T-cell (primary cell): ENCODE data around the gene PPP1CB. TPM values are rescaled to one million over a fixed set of nuclear protein-coding genes. Genes with fewer than 3 reads are reported as not detected.

Experiments
- ATAC-seq, 4 experiments: fragments of 200-7000 bp in 3 of 4; fragments of 150-1000 bp in 1 of 4; cut with Tn5 transposase; replicated peaks in 1 of 4; 1 replicate in 3 of 4; 2 replicates in 1 of 4; pipeline ENCODE4 v1.10.0; 2021; ENCODE audit warnings: moderate library complexity in 3 of 4, mild to moderate bottlenecking in 2 of 4, moderate number of reproducible peaks in 1 of 4
- CTCF ChIA-PET, 2 donors: fragments of 300-600 bp; sonication (Branson Sonifier 250); formaldehyde crosslinking; loops; one replicate each; lab custom pipeline; 2022; ENCODE audit warnings: antibody characterized with exemption in 2 of 2; lab: Charles Lee
- POLR2A ChIA-PET, 2 donors: fragments of 300-600 bp; sonication (Branson Sonifier 250); formaldehyde crosslinking; loops; one replicate each; lab custom pipeline; 2022; ENCODE audit warnings: antibody characterized with exemption in 2 of 2; lab: Charles Lee
- DNase-seq, 35 experiments: peaks; one replicate each; pipeline versions ENCODE4 v3.0.0 to v3.0.0-alpha.2; 2013 to 2023
- H3K27ac ChIP-seq: one replicate; pipeline ENCODE4 v1.5.1; 2013; ENCODE audit warnings: low read length
- H3K27me3 ChIP-seq, 2 experiments: replicated peaks in 1 of 2; 1 replicate in 1 of 2; 2 replicates in 1 of 2; pipeline versions ENCODE4 v1.6.1 to v1.7.0; 2013; ENCODE audit warnings: low read length in 1 of 2, mixed read lengths in 1 of 2; ENCODE audit not compliant: control insufficient read depth in 2 of 2, insufficient read depth in 2 of 2; ENCODE audit errors: extremely low read depth in 1 of 2
- H3K36me3 ChIP-seq, 2 donors: 1 replicate in 1 of 2; 2 replicates in 1 of 2; pipeline versions ENCODE4 v1.6.1 to v1.7.0; 2013; ENCODE audit warnings: low read length in 1 of 2; ENCODE audit not compliant: control insufficient read depth in 2 of 2, insufficient read depth in 1 of 2; ENCODE audit errors: extremely low read depth in 1 of 2
- H3K4me1 ChIP-seq, 2 experiments: 1 replicate in 1 of 2; 2 replicates in 1 of 2; pipeline versions ENCODE4 v1.6.1 to v1.7.0; 2013; ENCODE audit warnings: low read length in 2 of 2, mixed read lengths in 1 of 2; ENCODE audit not compliant: insufficient read depth in 2 of 2, control insufficient read depth in 1 of 2; ENCODE audit errors: extremely low read depth in 1 of 2
- H3K4me3 ChIP-seq, 2 donors: 1 replicate in 1 of 2; 2 replicates in 1 of 2; pipeline versions ENCODE4 v1.5.1 to v1.7.0; 2013; ENCODE audit warnings: mild to moderate bottlenecking in 2 of 2, low read length in 1 of 2, moderate library complexity in 1 of 2; ENCODE audit not compliant: control insufficient read depth in 1 of 2; ENCODE audit errors: extremely low read depth in 1 of 2
- H3K9me3 ChIP-seq: 2 replicates; pipeline ENCODE4 v1.7.0; 2013
- H3K27ac Mint-ChIP-seq, 2 donors: one replicate each; pipeline ENCODE4 v1.8.0; 2020 to 2021; ENCODE audit warnings: mild to moderate bottlenecking in 2 of 2, mixed read lengths in 2 of 2
- H3K27me3 Mint-ChIP-seq, 2 donors: one replicate each; pipeline ENCODE4 v1.8.0; 2021 to 2022; ENCODE audit warnings: mixed read lengths in 2 of 2
- H3K36me3 Mint-ChIP-seq: one replicate; pipeline ENCODE4 v1.8.0; 2021; ENCODE audit warnings: mixed read lengths
- H3K4me1 Mint-ChIP-seq, 3 donors: one replicate each; pipeline ENCODE4 v1.8.0; 2020 to 2022; ENCODE audit warnings: mixed read lengths in 3 of 3, mild to moderate bottlenecking in 1 of 3
- H3K4me3 Mint-ChIP-seq, 3 donors: one replicate each; pipeline ENCODE4 v1.8.0; 2020 to 2022; ENCODE audit warnings: mild to moderate bottlenecking in 3 of 3, mixed read lengths in 3 of 3, moderate library complexity in 3 of 3
- H3K9me3 Mint-ChIP-seq, 3 donors: one replicate each; pipeline ENCODE4 v1.8.0; 2020 to 2022; ENCODE audit warnings: mixed read lengths in 3 of 3
- WGBS: methylation state at CpG from one replicate; pipeline ENCODE4 v1.1.5; 2013; ENCODE audit warnings: missing lambda C conversion rate; ENCODE audit not compliant: insufficient coverage; 5-methylcytosine and 5-hydroxymethylcytosine counted together
- total RNA-seq, 35 experiments: library from RNA in 6 of 35; stranded (reverse) in 6 of 35; fragments of 120-200 nt in 1 of 35; gene quantifications; one replicate each; pipeline versions ENCODE4 v1.2.1 to v1.2.4 and lab custom pipeline; 2013 to 2026

PPP1CB gene
- total RNA-seq, 5 donors from 2014 or later (not counting 1 experiment from before 2014, with no cell fraction given) = 182 to 233 (median 190) TPM

GRCh38 chr2:28772351-28772750 is 20.7 kb downstream of the PPP1CB start:
- H3K27me3 Mint-ChIP-seq = no peaks in the 10 kb centered on the region
- ATAC-seq (no peak), DNase-seq (no peak)
- Histone ChIP-seq H3K9me3 (no peaks in the 10 kb centered on the region), H3K27me3 (no peaks in the 10 kb centered on the region), H3K4me3 (no peak overlapping the region), H3K4me1 (peaks cover 9 to 13% of the 10 kb centered on the region in 2 experiments), H3K27ac (no peak overlapping the region), H3K36me3 (peaks cover 0 to 7% of the 10 kb centered on the region in 2 donors)
- H3K4me1 Mint-ChIP-seq = peaks cover 84 to 87% (median 84%) of the 10 kb centered on the region in 3 donors
- WGBS = no CpG with 5 or more reads among the region's 2 CpGs
- CTCF ChIA-PET = no interaction called here
- no peak overlapping the region for H3K4me3 Mint-ChIP-seq
- peaks cover 14% of the 10 kb centered on the region for H3K36me3 Mint-ChIP-seq
- POLR2A ChIA-PET = no interaction called here
- H3K9me3 Mint-ChIP-seq = no peaks in the 10 kb centered on the region
- H3K27ac Mint-ChIP-seq = no peak overlapping the region

- CTCF ChIA-PET = interaction anchor here (0.6 to 1.2 kb wide), 2 partner anchors 23 to 32 kb away, joined by 5 to 6 read pairs; no protein-coding TSS in a partner anchor
- Mint-ChIP-seq H3K27me3 (no peaks in the 10 kb centered on the region), H3K4me1 (peaks cover 60 to 61% (median 60%) of the 10 kb centered on the region in 3 donors), H3K27ac (no peak overlapping the region), H3K4me3 (no peak overlapping the region), H3K36me3 (peaks cover 29% of the 10 kb centered on the region), H3K9me3 (no peaks in the 10 kb centered on the region)
- Histone ChIP-seq H3K36me3 (peaks cover 2 to 36% of the 10 kb centered on the region in 2 donors), H3K4me3 (no peak overlapping the region), H3K27ac (no peak overlapping the region), H3K9me3 (no peaks in the 10 kb centered on the region), H3K4me1 (peaks cover 5 to 6% of the 10 kb centered on the region in 2 experiments), H3K27me3 (no peaks in the 10 kb centered on the region)
- DNase-seq (no peak), ATAC-seq (no peak)
- POLR2A ChIA-PET = interaction anchor here in 1 of 2 donors (0.6 to 1.2 kb wide), 2 partner anchors 9 to 235 kb away, joined by 3 to 4 read pairs; no protein-coding TSS in a partner anchor
- WGBS = 82% methylated on average over 5 of the region's 6 CpGs
These were observed 24.8 kb downstream of the PPP1CB start for GRCh38 chr2:28776471-28776870.

GRCh38 chr2:28778392-28778791 is 26.8 kb downstream of the PPP1CB start:
- H3K27me3 Mint-ChIP-seq = no peaks in the 10 kb centered on the region
- H3K4me3 Mint-ChIP-seq = no peak overlapping the region
- 97% methylated on average over 3 of the region's 5 CpGs for WGBS
- Histone ChIP-seq H3K27ac (no peak overlapping the region), H3K36me3 (peaks cover 2 to 51% of the 10 kb centered on the region in 2 donors), H3K9me3 (no peaks in the 10 kb centered on the region), H3K27me3 (no peaks in the 10 kb centered on the region), H3K4me1 (peaks cover 3 to 4% of the 10 kb centered on the region in 2 experiments), H3K4me3 (no peak overlapping the region)
- ATAC-seq (no peak), DNase-seq (no peak)
- H3K36me3 Mint-ChIP-seq = peaks cover 41% of the 10 kb centered on the region
- H3K4me1 Mint-ChIP-seq = peaks cover 42 to 45% (median 43%) of the 10 kb centered on the region in 3 donors
- ChIA-PET POLR2A (interaction anchor here in 1 of 2 donors (0.8 kb wide), 2 partner anchors 17 to 18 kb away, joined by 3 read pairs; no protein-coding TSS in a partner anchor), CTCF (no interaction called here)
- H3K9me3 Mint-ChIP-seq = no peaks in the 10 kb centered on the region
- no peak overlapping the region for H3K27ac Mint-ChIP-seq

- no CpG with 5 or more reads among the region's 2 CpGs for WGBS
- CTCF ChIA-PET = no interaction called here
These were observed 27.4 kb downstream of the PPP1CB start for GRCh38 chr2:28779001-28779400.

GRCh38 chr2:28780496-28780895 is 28.9 kb downstream of the PPP1CB start:
- Histone ChIP-seq H3K27me3 (no peaks in the 10 kb centered on the region), H3K4me1 (peaks cover 0 to 2% of the 10 kb centered on the region in 2 experiments), H3K4me3 (no peak overlapping the region), H3K9me3 (no peaks in the 10 kb centered on the region), H3K36me3 (peaks cover 2 to 67% of the 10 kb centered on the region in 2 donors), H3K27ac (no peak overlapping the region)
- no CpG with 5 or more reads among the region's 2 CpGs for WGBS
- ChIA-PET POLR2A (interaction anchor here (0.6 kb wide), 2 partner anchors 21 to 25 kb away, joined by 4 to 7 read pairs; no protein-coding TSS in a partner anchor), CTCF (interaction anchor here in 1 of 2 donors (0.6 kb wide), 1 partner anchor 39 kb away, joined by 3 read pairs; no protein-coding TSS in a partner anchor)
- H3K36me3 Mint-ChIP-seq = peaks cover 49% of the 10 kb centered on the region
- DNase-seq (no peak), ATAC-seq (no peak)
- H3K9me3 Mint-ChIP-seq = no peaks in the 10 kb centered on the region
- peak overlapping the region in 1 of 2 donors; percentile 19 for H3K27ac Mint-ChIP-seq
- H3K4me3 Mint-ChIP-seq = no peak overlapping the region
- peaks cover 25 to 28% (median 25%) of the 10 kb centered on the region in 3 donors for H3K4me1 Mint-ChIP-seq
- H3K27me3 Mint-ChIP-seq = no peaks in the 10 kb centered on the region

More at GRCh38 chr2:28779001-28779400, 27.4 kb downstream of the PPP1CB start:
- H3K9me3 ChIP-seq = no peaks in the 10 kb centered on the region
- H3K27ac ChIP-seq = no peak overlapping the region
- ATAC-seq (no peak), DNase-seq (no peak)
- Mint-ChIP-seq H3K4me1 (peaks cover 36 to 39% (median 37%) of the 10 kb centered on the region in 3 donors), H3K4me3 (no peak overlapping the region), H3K9me3 (no peaks in the 10 kb centered on the region), H3K27me3 (no peaks in the 10 kb centered on the region), H3K36me3 (peaks cover 46% of the 10 kb centered on the region), H3K27ac (no peak overlapping the region)
- no peaks in the 10 kb centered on the region for H3K27me3 ChIP-seq
- POLR2A ChIA-PET = interaction anchor here in 1 of 2 donors (0.6 to 0.8 kb wide), 3 partner anchors 17 to 46 kb away, joined by 3 to 4 read pairs (median 3); no protein-coding TSS in a partner anchor
- peaks cover 2 to 3% of the 10 kb centered on the region in 2 experiments for H3K4me1 ChIP-seq
- peaks cover 2 to 56% of the 10 kb centered on the region in 2 donors for H3K36me3 ChIP-seq
- no peak overlapping the region for H3K4me3 ChIP-seq

GRCh38 chr2:28782423-28782822 is 30.8 kb downstream of the PPP1CB start:
- Histone ChIP-seq H3K27me3 (no peaks in the 10 kb centered on the region), H3K4me3 (no peak overlapping the region), H3K9me3 (no peaks in the 10 kb centered on the region), H3K27ac (no peak overlapping the region), H3K4me1 (peaks cover 0 to 2% of the 10 kb centered on the region in 2 experiments), H3K36me3 (peaks cover 2 to 72% of the 10 kb centered on the region in 2 donors)
- WGBS = 0% methylated on average over 1 of the region's 3 CpGs
- no peak overlapping the region for H3K27ac Mint-ChIP-seq
- H3K4me3 Mint-ChIP-seq = no peak overlapping the region
- H3K27me3 Mint-ChIP-seq = no peaks in the 10 kb centered on the region
- H3K4me1 Mint-ChIP-seq = peaks cover 13 to 15% (median 15%) of the 10 kb centered on the region in 3 donors
- no peaks in the 10 kb centered on the region for H3K9me3 Mint-ChIP-seq
- CTCF ChIA-PET = interaction anchor here in 1 of 2 donors (0.9 to 1.3 kb wide), 3 partner anchors 34 to 188 kb away, joined by 3 read pairs; no protein-coding TSS in a partner anchor
- POLR2A ChIA-PET = interaction anchor here in 1 of 2 donors (0.5 kb wide), 1 partner anchor 27 kb away, joined by 12 read pairs; no protein-coding TSS in a partner anchor
- DNase-seq (no peak), ATAC-seq (no peak)
- H3K36me3 Mint-ChIP-seq = peaks cover 46% of the 10 kb centered on the region
